ENCODE measurements around the gene PLA2G4F. TPM values are rescaled to one million over a fixed set of nuclear protein-coding genes. Genes with fewer than 3 reads are reported as not detected.
A peak's percentile ranks its signal among the peaks of the same experiment; 100 is the strongest.

Gene PLA2G4F, protein sequence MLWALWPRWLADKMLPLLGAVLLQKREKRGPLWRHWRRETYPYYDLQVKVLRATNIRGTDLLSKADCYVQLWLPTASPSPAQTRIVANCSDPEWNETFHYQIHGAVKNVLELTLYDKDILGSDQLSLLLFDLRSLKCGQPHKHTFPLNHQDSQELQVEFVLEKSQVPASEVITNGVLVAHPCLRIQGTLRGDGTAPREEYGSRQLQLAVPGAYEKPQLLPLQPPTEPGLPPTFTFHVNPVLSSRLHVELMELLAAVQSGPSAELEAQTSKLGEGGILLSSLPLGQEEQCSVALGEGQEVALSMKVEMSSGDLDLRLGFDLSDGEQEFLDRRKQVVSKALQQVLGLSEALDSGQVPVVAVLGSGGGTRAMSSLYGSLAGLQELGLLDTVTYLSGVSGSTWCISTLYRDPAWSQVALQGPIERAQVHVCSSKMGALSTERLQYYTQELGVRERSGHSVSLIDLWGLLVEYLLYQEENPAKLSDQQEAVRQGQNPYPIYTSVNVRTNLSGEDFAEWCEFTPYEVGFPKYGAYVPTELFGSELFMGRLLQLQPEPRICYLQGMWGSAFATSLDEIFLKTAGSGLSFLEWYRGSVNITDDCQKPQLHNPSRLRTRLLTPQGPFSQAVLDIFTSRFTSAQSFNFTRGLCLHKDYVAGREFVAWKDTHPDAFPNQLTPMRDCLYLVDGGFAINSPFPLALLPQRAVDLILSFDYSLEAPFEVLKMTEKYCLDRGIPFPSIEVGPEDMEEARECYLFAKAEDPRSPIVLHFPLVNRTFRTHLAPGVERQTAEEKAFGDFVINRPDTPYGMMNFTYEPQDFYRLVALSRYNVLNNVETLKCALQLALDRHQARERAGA
- polyA plus RNA-seq, result not detected

DNA sequence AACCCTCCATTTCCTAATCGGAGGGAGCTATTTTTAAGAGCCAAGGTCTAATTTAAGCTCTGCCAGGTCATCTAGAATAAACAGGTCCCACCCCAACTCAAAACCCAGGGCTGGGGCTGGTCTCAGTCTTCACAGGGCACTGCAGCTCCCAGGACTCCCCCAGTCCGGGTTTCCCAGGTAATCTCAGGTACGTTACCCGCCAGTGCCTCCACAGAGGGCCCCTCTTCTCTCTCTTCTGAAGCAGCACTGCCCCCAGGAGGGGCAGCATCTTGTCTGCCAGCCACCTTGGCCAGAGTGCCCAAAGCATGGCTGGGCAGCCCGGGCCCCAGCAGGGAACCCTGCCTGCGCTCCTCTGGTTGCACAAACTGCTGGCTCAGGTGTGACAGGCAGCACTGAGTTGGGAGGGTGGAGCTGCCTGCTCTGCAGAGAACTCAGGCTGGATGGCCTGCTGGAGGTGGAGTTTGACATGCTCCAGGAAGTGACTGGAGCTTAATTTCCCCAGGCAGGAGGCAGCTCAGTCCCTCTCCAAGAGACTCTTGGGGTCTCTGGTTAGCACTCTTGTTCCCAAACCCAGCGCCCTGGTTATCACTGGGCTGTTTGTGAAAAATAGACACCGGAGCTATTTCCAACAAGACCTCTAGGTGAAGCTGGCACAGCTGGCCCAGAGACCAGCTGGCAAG is at the start of gene PLA2G4F:
PLA2G4F (minus strand) TSS at position 394 of the 680 bp plus-strand sequence; CDS start at position 307, 87 bp downstream.
- no peak within 1 kb of the TSS for H3K4me3 Mint-ChIP-seq
- H3K27ac Mint-ChIP-seq, result no peak within 1 kb of the TSS

GRCh38 chr15:42203891-42204290 is 47.5 kb upstream of the PLA2G4F start:
- no peaks in the 10 kb centered on the region for H3K9me3 Mint-ChIP-seq
- H3K27me3 Mint-ChIP-seq, result no peaks in the 10 kb centered on the region
- H3K36me3 Mint-ChIP-seq, result peaks cover 4% of the 10 kb centered on the region
- no peak overlapping the region for H3K27ac Mint-ChIP-seq
- H3K4me3 Mint-ChIP-seq, result peak overlapping the region in 1 of 4 donors; percentile 7
- peaks cover 13 to 37% (median 31%) of the 10 kb centered on the region in 3 donors for H3K4me1 Mint-ChIP-seq

More for the DNA sequence above, at the start of gene PLA2G4F:
- Mint-ChIP-seq H3K27me3 (no peaks in the 10 kb centered on the region), H3K36me3 (no peaks in the 10 kb centered on the region), H3K4me1 (peaks cover 0 to 1% (median 0%) of the 10 kb centered on the region in 3 donors), H3K9me3 (no peaks in the 10 kb centered on the region)

DNA sequence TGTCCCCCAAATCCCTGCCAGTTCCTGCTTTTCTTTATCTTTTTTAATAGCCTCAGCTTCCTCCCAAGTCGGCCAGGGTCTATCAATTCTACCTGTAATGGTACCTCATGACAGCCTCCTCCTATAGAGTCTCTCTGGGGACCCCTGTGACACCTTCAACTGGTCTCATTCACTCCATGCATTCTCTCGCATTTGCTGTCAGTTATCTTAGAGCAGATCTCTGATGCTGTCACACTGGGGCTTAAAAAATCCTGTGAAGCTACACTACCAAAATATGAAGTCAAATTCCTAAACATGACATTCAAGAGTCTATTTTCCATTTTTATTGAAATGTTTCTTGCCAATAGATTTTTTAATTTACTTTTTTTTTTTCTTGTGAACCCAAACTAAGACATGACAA is 46.2 kb upstream of the PLA2G4F start:
- H3K36me3 Mint-ChIP-seq, result peaks cover 4% of the 10 kb centered on the region
- no peak overlapping the region for H3K4me3 Mint-ChIP-seq
- no peaks in the 10 kb centered on the region for H3K9me3 Mint-ChIP-seq
- H3K27ac Mint-ChIP-seq, result no peak overlapping the region
- H3K27me3 Mint-ChIP-seq, result no peaks in the 10 kb centered on the region
- H3K4me1 Mint-ChIP-seq, result peaks cover 10 to 35% (median 31%) of the 10 kb centered on the region in 3 donors

DNA sequence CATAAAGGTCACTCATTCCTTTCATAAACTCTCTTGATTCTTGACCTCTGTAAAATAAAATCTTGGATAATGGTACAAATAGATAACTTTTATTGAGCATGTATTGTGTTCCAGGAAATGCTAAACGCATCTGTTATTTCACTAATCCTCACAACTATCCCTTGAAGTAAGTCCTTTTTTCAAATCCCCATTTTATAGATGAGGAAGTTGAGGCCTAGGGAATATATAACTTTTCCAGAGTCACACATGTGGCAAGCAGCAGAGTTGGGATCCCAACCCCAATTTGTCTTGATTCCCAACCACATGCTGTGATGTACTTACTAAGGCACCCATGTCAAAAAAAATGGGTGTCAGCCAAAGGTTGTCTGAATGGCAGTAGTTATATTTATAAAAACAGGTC is 45.4 kb upstream of the PLA2G4F start:
- no peak overlapping the region for H3K27ac Mint-ChIP-seq
- H3K36me3 Mint-ChIP-seq, result peaks cover 2% of the 10 kb centered on the region
- H3K27me3 Mint-ChIP-seq, result no peaks in the 10 kb centered on the region
- H3K4me3 Mint-ChIP-seq, result no peak overlapping the region
- peaks cover 4 to 27% (median 23%) of the 10 kb centered on the region in 3 donors for H3K4me1 Mint-ChIP-seq
- H3K9me3 Mint-ChIP-seq, result no peaks in the 10 kb centered on the region

DNA sequence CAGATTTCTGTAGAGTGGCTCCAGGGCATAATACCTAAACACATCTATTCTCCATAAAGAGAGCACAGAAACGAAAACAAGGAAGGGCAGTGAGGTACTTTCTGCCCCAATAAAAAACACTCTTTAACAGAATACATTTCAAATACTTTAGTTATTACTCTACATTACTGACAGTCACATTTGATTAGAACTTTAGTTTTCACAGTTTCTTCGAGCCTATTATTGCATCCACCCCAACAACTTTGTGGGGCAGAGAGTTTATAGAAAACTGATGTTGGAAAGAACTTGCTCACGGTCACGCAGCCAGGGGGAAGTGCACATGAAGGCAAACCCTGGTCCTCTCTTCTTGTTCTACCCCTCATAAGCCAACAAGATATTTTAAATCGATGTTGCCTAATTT is 42.7 kb upstream of the PLA2G4F start:
- peaks cover 11% of the 10 kb centered on the region for H3K36me3 Mint-ChIP-seq
- no peak overlapping the region for H3K27ac Mint-ChIP-seq
- peak overlapping the region in 1 of 4 donors; percentile 34 for H3K4me3 Mint-ChIP-seq
- no peaks in the 10 kb centered on the region for H3K27me3 Mint-ChIP-seq
- H3K4me1 Mint-ChIP-seq, result peaks cover 2 to 10% (median 8%) of the 10 kb centered on the region in 3 donors
- no peaks in the 10 kb centered on the region for H3K9me3 Mint-ChIP-seq

GRCh38 chr15:42198516-42198915 is 42.1 kb upstream of the PLA2G4F start:
- no peaks in the 10 kb centered on the region for H3K27me3 Mint-ChIP-seq

GRCh38 chr15:42194513-42194912 is 38.1 kb upstream of the PLA2G4F start:
- Mint-ChIP-seq H3K4me1 (peaks cover 6 to 17% (median 15%) of the 10 kb centered on the region in 3 donors), H3K4me3 (no peak overlapping the region), H3K36me3 (peaks cover 11% of the 10 kb centered on the region), H3K27ac (peak overlapping the region in 1 of 3 donors; percentile 35), H3K27me3 (no peaks in the 10 kb centered on the region), H3K9me3 (no peaks in the 10 kb centered on the region)

More at GRCh38 chr15:42198516-42198915, 42.1 kb upstream of the PLA2G4F start:
- H3K4me3 Mint-ChIP-seq, result no peak overlapping the region
- H3K27ac Mint-ChIP-seq, result no peak overlapping the region
- no peaks in the 10 kb centered on the region for H3K9me3 Mint-ChIP-seq
- H3K36me3 Mint-ChIP-seq, result peaks cover 11% of the 10 kb centered on the region
- peaks cover 6 to 8% (median 7%) of the 10 kb centered on the region in 3 donors for H3K4me1 Mint-ChIP-seq

DNA sequence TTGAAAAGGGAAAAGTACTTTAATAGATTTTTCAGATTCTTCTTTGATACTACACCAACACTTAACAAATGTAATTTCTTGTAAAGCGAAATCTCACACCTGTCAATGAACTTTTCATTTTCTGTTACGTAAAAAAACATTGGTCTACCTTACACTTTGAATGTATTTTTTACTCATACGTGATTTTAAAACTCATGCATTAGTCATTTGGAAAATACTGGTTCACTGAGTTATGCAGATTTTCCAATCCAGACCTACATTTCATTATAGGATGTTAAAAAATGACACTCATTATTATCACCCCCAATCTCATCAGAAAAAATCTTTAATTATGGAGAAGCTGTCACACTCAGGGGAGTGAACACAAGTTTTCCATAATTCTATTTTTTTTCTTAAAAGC is 36.9 kb upstream of the PLA2G4F start:
- Mint-ChIP-seq H3K9me3 (no peaks in the 10 kb centered on the region), H3K4me1 (peaks cover 6 to 17% (median 13%) of the 10 kb centered on the region in 3 donors), H3K36me3 (peaks cover 14% of the 10 kb centered on the region), H3K27me3 (no peaks in the 10 kb centered on the region), H3K27ac (peak overlapping the region in 1 of 3 donors; percentile 14), H3K4me3 (no peak overlapping the region)

DNA sequence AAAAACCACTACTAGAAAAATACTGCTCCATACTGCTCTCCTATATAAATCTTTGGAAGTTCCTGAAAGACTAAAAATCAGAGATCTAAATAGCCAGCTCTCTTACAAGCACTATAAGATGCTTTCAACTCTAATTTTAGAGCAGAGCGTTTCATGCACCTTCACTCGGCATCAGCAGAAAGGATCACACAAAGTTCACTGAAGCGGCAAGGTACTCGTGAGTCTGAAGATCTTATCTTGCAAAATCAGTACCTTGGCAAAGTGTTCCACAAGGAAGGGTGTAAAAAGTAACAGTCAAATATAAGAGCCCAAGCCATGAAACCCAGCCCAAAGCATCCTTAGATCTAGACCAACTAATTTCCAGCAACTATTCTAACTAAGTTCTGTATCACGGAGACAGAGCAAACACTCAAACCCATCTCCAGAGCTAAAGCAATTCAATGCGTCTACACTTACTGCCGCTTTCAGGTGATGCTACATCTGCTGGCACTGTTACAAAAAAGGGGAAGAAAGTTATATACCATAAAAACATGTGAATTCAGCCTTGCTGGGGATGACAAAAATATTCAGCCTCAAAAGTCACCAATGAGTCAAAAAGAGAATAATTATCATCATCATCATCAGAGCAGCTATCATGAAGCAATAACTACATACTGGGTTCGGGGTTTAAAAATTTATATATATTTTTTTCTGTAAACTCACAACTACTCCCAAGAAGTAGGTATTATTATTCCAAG is 35.3 kb upstream of the PLA2G4F start:
- Mint-ChIP-seq H3K27me3 (no peaks in the 10 kb centered on the region), H3K36me3 (peaks cover 22% of the 10 kb centered on the region), H3K4me1 (peaks cover 6 to 13% (median 13%) of the 10 kb centered on the region in 3 donors), H3K4me3 (peak overlapping the region in 2 of 4 donors; percentile 5 to 49), H3K27ac (peak overlapping the region in 2 of 3 donors; percentile 56 to 82), H3K9me3 (no peaks in the 10 kb centered on the region)

DNA sequence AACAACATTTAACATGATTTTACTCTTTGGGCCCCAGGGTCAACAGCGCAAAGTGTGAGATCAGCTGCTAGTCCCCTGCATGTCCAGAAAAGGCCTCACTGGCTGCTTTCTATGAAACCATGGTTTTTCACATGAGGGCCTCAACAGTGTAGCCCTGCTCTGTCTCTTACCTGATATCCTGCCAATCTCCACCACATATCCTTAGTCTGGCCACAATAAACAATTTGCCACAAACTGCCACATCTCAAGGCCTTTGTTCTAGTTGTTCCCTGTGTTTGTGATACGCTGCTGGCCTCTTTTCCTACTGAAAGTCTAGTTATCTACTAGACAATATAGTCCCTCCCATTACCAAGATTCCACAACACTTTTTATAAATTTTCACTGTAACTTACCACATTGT is 33.9 kb upstream of the PLA2G4F start:
- peaks cover 6 to 13% (median 13%) of the 10 kb centered on the region in 3 donors for H3K4me1 Mint-ChIP-seq
- peak overlapping the region in 1 of 3 donors; percentile 15 for H3K27ac Mint-ChIP-seq
- H3K4me3 Mint-ChIP-seq, result no peak overlapping the region
- H3K36me3 Mint-ChIP-seq, result peaks cover 15% of the 10 kb centered on the region
- H3K9me3 Mint-ChIP-seq, result no peaks in the 10 kb centered on the region
- no peaks in the 10 kb centered on the region for H3K27me3 Mint-ChIP-seq

- Mint-ChIP-seq H3K27ac (peak overlapping the region in 1 of 3 donors; percentile 4), H3K4me1 (peaks cover 5 to 8% (median 6%) of the 10 kb centered on the region in 3 donors), H3K9me3 (no peaks in the 10 kb centered on the region), H3K27me3 (no peaks in the 10 kb centered on the region), H3K36me3 (peaks cover 18% of the 10 kb centered on the region), H3K4me3 (no peak overlapping the region)
Measured at GRCh38 chr15:42185801-42186200, 29.4 kb upstream of the PLA2G4F start.

GRCh38 chr15:42184736-42185135 is 28.3 kb upstream of the PLA2G4F start:
- H3K27ac Mint-ChIP-seq, result peak overlapping the region in 1 of 3 donors; percentile 23
- no peaks in the 10 kb centered on the region for H3K27me3 Mint-ChIP-seq
- peaks cover 18% of the 10 kb centered on the region for H3K36me3 Mint-ChIP-seq
- peaks cover 5 to 8% (median 6%) of the 10 kb centered on the region in 3 donors for H3K4me1 Mint-ChIP-seq
- no peaks in the 10 kb centered on the region for H3K9me3 Mint-ChIP-seq
- no peak overlapping the region for H3K4me3 Mint-ChIP-seq

GRCh38 chr15:42184296-42184695 is 27.9 kb upstream of the PLA2G4F start:
- peaks cover 5 to 8% (median 6%) of the 10 kb centered on the region in 3 donors for H3K4me1 Mint-ChIP-seq
- peaks cover 18% of the 10 kb centered on the region for H3K36me3 Mint-ChIP-seq
- H3K9me3 Mint-ChIP-seq, result no peaks in the 10 kb centered on the region
- H3K27me3 Mint-ChIP-seq, result no peaks in the 10 kb centered on the region
- H3K4me3 Mint-ChIP-seq, result no peak overlapping the region
- peak overlapping the region in 1 of 3 donors; percentile 23 for H3K27ac Mint-ChIP-seq

DNA sequence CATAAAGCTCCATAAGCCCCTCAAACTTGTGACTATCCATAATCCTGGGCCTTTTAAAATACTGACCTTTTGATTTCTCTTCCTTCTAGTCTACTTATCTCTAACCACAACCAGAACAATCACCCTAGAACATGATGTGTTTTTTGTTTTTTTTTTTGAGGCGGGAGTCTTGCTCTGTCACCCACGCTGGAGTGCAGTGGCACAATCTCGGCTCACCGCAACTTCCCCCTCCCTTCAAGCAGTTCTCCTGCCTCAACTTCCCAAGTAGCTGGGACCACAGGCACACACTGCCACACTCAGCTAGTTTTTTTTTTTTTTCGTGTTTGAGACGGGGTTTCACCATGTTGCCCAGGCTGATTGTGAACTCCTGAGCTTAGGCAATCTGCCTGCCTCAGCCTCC is 26.5 kb upstream of the PLA2G4F start:
- no peaks in the 10 kb centered on the region for H3K9me3 Mint-ChIP-seq
- no peaks in the 10 kb centered on the region for H3K27me3 Mint-ChIP-seq
- H3K36me3 Mint-ChIP-seq, result peaks cover 15% of the 10 kb centered on the region
- peak overlapping the region in 1 of 3 donors; percentile 41 for H3K27ac Mint-ChIP-seq
- peaks cover 5 to 8% (median 6%) of the 10 kb centered on the region in 3 donors for H3K4me1 Mint-ChIP-seq
- H3K4me3 Mint-ChIP-seq, result no peak overlapping the region
